ENCODE measurements around the gene UQCC5. TPM values are rescaled to one million over a fixed set of nuclear protein-coding genes. Genes with fewer than 3 reads are reported as not detected.

UQCC5 gene
- total RNA-seq, 1 donor from 2014 or later: 7.4 TPM

DNA sequence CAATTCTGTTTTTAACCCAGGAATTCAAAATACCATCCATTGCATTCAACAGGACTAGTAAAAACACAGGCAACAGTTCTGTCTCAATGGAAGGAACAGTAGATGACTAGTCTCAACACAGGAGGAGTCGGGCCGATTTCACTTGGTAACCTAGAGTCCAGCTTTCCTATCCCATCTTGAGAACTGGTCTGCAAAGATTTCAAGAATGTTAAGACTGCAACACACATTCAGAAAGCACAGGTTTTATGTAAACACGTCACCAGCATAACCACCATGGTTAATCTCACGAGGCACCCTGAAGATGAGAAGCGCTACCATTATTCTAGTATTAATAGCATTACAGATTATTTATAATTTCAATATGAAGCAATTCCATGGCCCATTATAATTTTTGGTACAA, 22.0 kb downstream of the UQCC5 start:
- ATAC-seq (no peak), DNase-seq (ENCODE audit: low spot score) (no peak)

DNA sequence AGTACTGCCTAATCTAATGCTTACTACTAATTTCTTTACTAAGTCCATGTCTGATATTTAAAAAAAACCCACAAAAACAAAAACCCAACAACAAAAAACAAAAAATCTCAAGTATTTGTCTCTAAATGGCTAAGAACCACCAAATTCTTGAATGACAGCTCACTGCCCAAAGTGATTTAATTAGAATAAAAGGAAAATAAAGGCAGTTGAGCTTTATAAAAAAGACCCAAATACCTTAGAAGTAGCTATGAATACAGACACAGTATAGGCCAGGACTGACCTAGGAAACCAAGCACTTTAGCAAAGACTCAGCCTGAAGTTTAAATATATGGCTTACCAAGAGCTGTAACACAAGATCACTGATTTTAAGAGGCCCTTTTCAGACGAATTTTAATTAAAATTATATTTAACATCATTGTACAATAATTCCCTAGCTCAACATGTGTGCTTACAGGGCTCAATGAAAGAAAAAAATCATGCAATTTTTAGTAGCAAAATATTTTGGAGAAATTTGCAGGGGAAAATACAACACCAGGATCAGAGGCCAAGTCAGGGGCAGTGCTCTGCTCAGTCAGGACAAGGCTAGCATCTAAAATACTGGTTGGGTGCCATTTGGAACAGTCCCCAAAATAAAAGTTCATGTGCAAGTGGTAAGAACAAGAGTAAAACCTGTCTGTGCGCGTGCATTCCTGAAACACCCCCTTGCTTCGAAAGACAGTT, 24.8 kb downstream of the UQCC5 start:
- ATAC-seq (peak; percentile 47), DNase-seq (ENCODE audit: low spot score) (no peak)

DNA sequence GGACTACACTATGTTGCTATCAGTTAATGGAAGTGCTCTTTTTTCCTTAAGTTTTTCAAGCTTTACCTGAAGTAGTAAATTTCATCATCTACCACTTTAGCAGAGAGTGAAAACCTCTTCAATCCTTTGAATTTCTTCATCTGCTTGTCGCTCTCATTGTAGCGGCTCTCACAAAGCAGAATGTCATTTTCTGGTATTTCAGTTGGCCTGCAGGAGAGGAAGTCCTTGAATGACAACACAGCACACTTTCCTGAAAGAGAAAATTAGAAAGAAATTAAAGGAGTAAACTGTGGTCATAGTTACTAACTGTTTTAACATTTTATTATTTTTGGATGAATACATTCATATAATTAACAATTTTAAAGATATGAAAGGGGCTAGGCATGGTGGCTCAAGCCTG, 27.6 kb downstream of the UQCC5 start:
- DNase-seq (ENCODE audit: low spot score) (no peak), ATAC-seq (no peak)

DNA sequence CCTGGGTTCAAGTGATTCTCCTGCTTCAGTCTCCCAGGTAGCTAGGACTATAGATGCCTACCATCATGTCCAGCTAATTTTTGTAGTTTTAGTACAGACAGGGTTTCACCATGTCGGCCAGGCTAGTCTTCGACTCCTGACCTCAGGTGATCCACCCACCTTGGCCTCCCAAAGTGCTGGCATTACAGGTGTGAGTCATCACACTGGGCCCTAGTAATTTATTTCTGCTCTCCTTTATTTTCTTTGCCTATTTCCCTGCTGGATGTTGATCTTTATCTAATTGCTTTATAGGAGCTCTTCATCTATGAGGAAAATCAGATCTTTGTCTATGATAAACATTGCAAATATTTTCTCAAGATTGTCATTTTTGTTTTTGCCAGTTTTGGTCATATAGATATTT, 31.7 kb downstream of the UQCC5 start:
- DNase-seq (ENCODE audit: low spot score) (no peak), ATAC-seq (no peak)

GRCh38 chr3:52570076-52570475, 33.7 kb downstream of the UQCC5 start:
- DNase-seq (ENCODE audit: low spot score) (no peak), ATAC-seq (no peak)

- DNase-seq (ENCODE audit: low spot score) (no peak), ATAC-seq (no peak)
Measured at GRCh38 chr3:52572221-52572620, 35.8 kb downstream of the UQCC5 start.

DNA sequence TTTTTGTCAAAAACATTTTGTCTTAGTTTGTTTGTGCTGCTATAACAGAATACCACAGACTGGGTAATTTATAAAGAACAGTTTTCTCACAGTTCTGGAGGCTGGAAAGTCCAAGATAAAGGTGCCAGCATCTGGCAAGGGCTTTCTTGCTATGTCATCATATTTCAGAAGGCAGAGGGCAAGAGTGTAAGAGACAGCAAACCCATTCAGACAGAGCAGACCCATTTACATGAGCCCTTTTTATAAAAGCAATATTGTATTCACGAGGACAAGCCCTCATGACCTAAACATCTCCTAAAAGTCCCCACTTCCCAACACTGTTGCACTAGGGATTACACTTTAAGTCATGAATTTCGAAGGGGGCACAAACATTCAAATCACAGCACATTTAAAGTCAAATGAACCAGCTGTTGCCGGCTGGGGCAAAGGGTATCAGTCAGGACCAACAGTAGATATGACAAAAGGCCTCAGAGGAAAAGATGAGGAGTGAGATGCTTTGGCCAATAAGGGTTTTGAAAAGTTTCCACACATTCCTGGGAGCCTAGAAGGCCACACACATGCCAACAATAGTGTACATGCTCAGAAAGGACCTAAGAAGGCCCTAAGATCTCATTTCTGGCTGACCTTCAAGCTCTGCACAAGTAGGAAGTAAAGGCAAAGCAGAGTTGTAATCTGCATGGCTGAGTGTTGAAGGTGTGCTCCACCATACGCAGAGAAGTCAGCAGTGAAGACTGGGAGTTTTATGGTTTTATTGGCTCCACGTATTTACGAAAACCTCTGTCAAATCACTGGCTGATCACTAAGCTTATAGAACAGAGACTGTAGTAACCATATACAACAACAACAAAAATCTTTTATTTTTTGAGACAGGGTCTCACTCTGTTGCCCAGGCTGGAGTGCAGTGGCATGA, 37.9 kb downstream of the UQCC5 start:
- DNase-seq (ENCODE audit: low spot score): no peak
- peak; percentile 23 for ATAC-seq

Other genes starting within 250 kb of the UQCC5 start
- gene GLYCTK, start 248.8 kb upstream of the UQCC5 start, total RNA-seq: 396 TPM
- gene DNAH1, start 220.3 kb upstream of the UQCC5 start, total RNA-seq: 9.6 TPM
- gene BAP1, start 126.6 kb upstream of the UQCC5 start, total RNA-seq: 46.9 TPM
- gene PHF7, start 125.9 kb upstream of the UQCC5 start, total RNA-seq: 6.9 TPM
- gene SEMA3G, start 91.5 kb upstream of the UQCC5 start, total RNA-seq: 0.93 TPM
- gene TNNC1, start 82.6 kb upstream of the UQCC5 start, total RNA-seq: 0.25 TPM
- gene NISCH, start 81.0 kb upstream of the UQCC5 start, total RNA-seq: 39.3 TPM
- gene STAB1, start 41.3 kb upstream of the UQCC5 start, total RNA-seq: 71.5 TPM
- gene NT5DC2, start 2.7 kb upstream of the UQCC5 start, total RNA-seq: 4.1 TPM
- 15.3 TPM for gene PBRM1, start 149.3 kb downstream of the UQCC5 start, total RNA-seq
- gene GNL3, start 149.4 kb downstream of the UQCC5 start, total RNA-seq: 18.9 TPM
- gene GLT8D1, start 169.2 kb downstream of the UQCC5 start, total RNA-seq: 52.2 TPM
- gene SPCS1, start 169.5 kb downstream of the UQCC5 start, total RNA-seq: 78.3 TPM
- gene NEK4, start 234.3 kb downstream of the UQCC5 start, total RNA-seq: 16.6 TPM
- gene ITIH1, start 241.0 kb downstream of the UQCC5 start, total RNA-seq: 1,331 TPM

Data from left lobe of liver (tissue), 2 donors.